Liver (tissue), 9 donors: ENCODE results near the gene FNDC7. TPM values are rescaled to one million over a fixed set of nuclear protein-coding genes. Genes with fewer than 3 reads are reported as not detected.

Experiments used
- DNase-seq: peaks from one replicate; pipeline ENCODE4 v3.0.0-alpha.2; 2017; ENCODE audit warnings: low spot score
- H3K27ac ChIP-seq, 2 donors: one replicate each; pipeline ENCODE4 v1.7.0; 2013; ENCODE audit warnings: inconsistent platforms in 2 of 2, low read length in 2 of 2, control low read depth in 1 of 2, low read depth in 1 of 2, mild to moderate bottlenecking in 1 of 2
- H3K27me3 ChIP-seq, 4 donors: one replicate each; pipeline versions ENCODE4 v1.6.1 to v1.7.0; 2013; ENCODE audit warnings: low read length in 3 of 4, inconsistent platforms in 1 of 4, mild to moderate bottlenecking in 1 of 4, moderate library complexity in 1 of 4; ENCODE audit not compliant: control insufficient read depth in 4 of 4, insufficient read depth in 4 of 4
- H3K36me3 ChIP-seq, 4 donors: one replicate each; pipeline versions ENCODE4 v1.6.1 to v1.7.0; 2013; ENCODE audit warnings: low read length in 3 of 4, mild to moderate bottlenecking in 3 of 4, low read depth in 1 of 4, moderate library complexity in 1 of 4; ENCODE audit not compliant: control insufficient read depth in 4 of 4, insufficient read depth in 3 of 4
- H3K4me1 ChIP-seq, 4 donors: one replicate each; pipeline versions ENCODE4 v1.6.1 to v1.7.0; 2013; ENCODE audit warnings: low read length in 3 of 4, mild to moderate bottlenecking in 3 of 4, moderate library complexity in 1 of 4; ENCODE audit not compliant: control insufficient read depth in 4 of 4, insufficient read depth in 4 of 4
- H3K4me3 ChIP-seq, 3 donors: one replicate each; pipeline versions ENCODE4 v1.6.1 to v1.7.0; 2013; ENCODE audit warnings: low read length in 3 of 3, control low read depth in 1 of 3, low read depth in 1 of 3, mild to moderate bottlenecking in 1 of 3
- H3K9ac ChIP-seq, 2 donors: one replicate each; pipeline ENCODE4 v1.7.0; 2013; ENCODE audit warnings: low read length in 2 of 2, mild to moderate bottlenecking in 2 of 2, moderate library complexity in 2 of 2, control low read depth in 1 of 2, low read depth in 1 of 2
- H3K9me3 ChIP-seq, 4 donors: one replicate each; pipeline versions ENCODE4 v1.6.1 to v1.7.0; 2013; ENCODE audit warnings: low read length in 3 of 4; ENCODE audit not compliant: control insufficient read depth in 4 of 4
- EGR1 ChIP-seq, 2 donors: IDR thresholded peaks; 2 replicates each; pipeline ENCODE4 v1.6.1; 2016 to 2018; ENCODE audit warnings: antibody characterized with exemption in 2 of 2, low read depth in 2 of 2
- FOXA1 ChIP-seq: IDR thresholded peaks from 2 replicates; pipeline ENCODE4 v1.6.1; 2016; ENCODE audit warnings: antibody characterized with exemption
- FOXA2 ChIP-seq: IDR thresholded peaks from 2 replicates; pipeline ENCODE4 v1.6.1; 2016; ENCODE audit warnings: antibody characterized with exemption
- NR2F2 ChIP-seq: IDR thresholded peaks from 2 replicates; pipeline ENCODE4 v1.6.1; 2016; ENCODE audit warnings: antibody characterized with exemption
- RXRA ChIP-seq, 2 donors: IDR thresholded peaks; 2 replicates each; pipeline ENCODE4 v1.6.1; 2017 to 2018; ENCODE audit warnings: antibody characterized with exemption in 2 of 2, mild to moderate bottlenecking in 1 of 2
- SP1 ChIP-seq: IDR thresholded peaks from 2 replicates; pipeline ENCODE4 v1.6.1; 2018; ENCODE audit warnings: antibody characterized with exemption, mild to moderate bottlenecking
- TAF1 ChIP-seq: conservative IDR thresholded peaks from 2 replicates; pipeline ENCODE4 v1.6.1; 2016; ENCODE audit warnings: antibody characterized with exemption, mild to moderate bottlenecking
- YY1 ChIP-seq: IDR thresholded peaks from 2 replicates; pipeline ENCODE4 v1.6.1; 2016; ENCODE audit warnings: antibody characterized with exemption, mild to moderate bottlenecking
- WGBS: extraction: QIAGEN DNeasy Blood & Tissue Kit; methylation state at CpG from one replicate; pipeline ENCODE4 v1.1.7; 2013; 5-methylcytosine and 5-hydroxymethylcytosine counted together
- polyA plus RNA-seq, 2 donors: library from polyadenylated mRNA; stranded (reverse) in 1 of 2; unstranded in 1 of 2; fragments of 200-250 nt in 1 of 2; fragments of >200 nt in 1 of 2; fragmentation: Nextera tagmentation in 1 of 2; extraction: Ambion mirVana in 1 of 2; gene quantifications; one replicate each; pipeline versions ENCODE4 v1.2.1 to v1.2.3, GENCODE V29; 2013 to 2015
- total RNA-seq, 2 donors: library from RNA; depleted of rRNA; stranded (reverse); fragments of >200 nt; gene quantifications; one replicate each; pipeline ENCODE4 v1.2.3, GENCODE V29; 2014
- TF ChIP-seq, protein P1 (sequence below): IDR thresholded peaks from 2 replicates; pipeline ENCODE4 v1.6.1; 2016; ENCODE audit warnings: antibody characterized with exemption
- TF ChIP-seq, protein P2 (sequence below): IDR thresholded peaks from 2 replicates; pipeline ENCODE4 v1.6.1; 2016; ENCODE audit warnings: antibody characterized with exemption
- TF ChIP-seq, protein P3 (sequence below): IDR thresholded peaks from 2 replicates; pipeline ENCODE4 v1.6.1; 2016; ENCODE audit warnings: antibody characterized with exemption
- donor health status: healthy.
- donor health status: healthy.
- donor health status: healthy.
- donor health status: healthy.
- donor health status: healthy.

Gene FNDC7, protein sequence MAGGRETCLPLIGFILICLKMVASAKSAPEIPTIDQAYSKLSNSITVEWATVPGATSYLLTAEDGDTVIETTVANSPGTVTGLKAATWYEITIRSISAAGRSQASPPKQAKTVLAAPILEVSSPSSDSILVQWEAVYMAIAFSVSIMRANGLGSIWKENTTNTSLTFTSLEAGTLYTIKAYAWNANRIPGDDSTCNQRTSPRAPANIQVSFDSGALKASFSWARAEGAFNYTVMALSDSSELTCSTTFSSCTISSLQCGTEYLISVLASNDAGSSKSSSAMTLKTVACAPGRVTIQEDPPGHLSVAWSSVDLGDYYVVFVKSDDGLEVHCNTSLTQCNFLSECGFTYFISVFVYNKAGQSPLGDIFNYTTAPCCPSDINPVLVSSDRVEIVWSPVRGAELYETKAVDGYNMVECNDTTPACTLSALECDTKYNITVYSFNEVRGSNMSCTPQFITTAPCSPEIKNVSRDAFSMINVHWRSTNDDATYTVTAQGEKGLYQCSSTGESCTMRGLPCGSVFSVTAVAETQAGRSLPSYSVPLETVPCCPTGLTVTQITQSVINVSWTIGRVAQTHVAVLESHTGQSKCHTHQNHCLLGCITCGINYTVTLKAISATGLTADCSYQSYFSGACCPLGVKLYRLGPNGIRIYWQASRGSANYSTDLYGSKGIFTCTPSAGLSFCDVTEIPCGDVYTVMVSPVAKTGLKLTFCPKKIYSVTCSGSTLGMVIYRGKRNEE
- total RNA-seq (not detected), polyA plus RNA-seq (not detected)

DNA sequence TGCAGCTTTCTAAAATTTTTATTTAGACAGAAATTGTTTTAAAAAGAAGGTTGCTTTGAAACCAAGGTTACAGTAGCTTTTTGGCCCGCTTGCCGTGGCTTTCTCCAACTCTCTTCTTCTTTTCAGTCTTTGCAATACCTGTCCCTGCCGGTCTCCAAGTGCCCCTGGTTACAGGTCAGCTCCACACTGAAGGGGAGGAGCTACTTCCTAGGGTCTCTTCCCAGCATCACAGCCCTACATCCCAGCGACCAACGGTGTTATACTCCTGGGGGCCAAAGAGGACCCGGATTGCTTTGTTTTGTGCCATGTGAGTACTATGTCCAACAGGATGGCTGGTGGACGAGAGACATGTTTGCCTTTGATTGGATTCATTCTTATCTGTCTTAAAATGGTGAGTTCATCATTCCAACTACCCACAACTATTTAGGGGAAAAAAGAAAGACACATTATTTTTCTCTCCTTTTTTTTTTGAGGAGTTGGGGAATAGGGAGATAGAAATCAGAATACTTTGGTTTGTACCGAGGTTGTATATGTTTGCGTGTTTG lies at the start of gene FNDC7:
FNDC7 (plus strand) TSS at position 303 of the 545 bp plus-strand sequence; CDS start at position 329, 26 bp downstream.
- 51% methylated on average over 9 of the region's 9 CpGs for WGBS
- TF ChIP-seq FOXA1 (no peak), TAF1 (no peak), FOXA2 (no peak), EGR1 (IDR thresholded peaks at IDR 0.05; ENCODE audit: low read depth in 2 of 2) (no peak), NR2F2 (no peak), SP1 (no peak)
- TF ChIP-seq, protein P1, sequence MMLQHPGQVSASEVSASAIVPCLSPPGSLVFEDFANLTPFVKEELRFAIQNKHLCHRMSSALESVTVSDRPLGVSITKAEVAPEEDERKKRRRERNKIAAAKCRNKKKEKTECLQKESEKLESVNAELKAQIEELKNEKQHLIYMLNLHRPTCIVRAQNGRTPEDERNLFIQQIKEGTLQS, result no peak

DNA sequence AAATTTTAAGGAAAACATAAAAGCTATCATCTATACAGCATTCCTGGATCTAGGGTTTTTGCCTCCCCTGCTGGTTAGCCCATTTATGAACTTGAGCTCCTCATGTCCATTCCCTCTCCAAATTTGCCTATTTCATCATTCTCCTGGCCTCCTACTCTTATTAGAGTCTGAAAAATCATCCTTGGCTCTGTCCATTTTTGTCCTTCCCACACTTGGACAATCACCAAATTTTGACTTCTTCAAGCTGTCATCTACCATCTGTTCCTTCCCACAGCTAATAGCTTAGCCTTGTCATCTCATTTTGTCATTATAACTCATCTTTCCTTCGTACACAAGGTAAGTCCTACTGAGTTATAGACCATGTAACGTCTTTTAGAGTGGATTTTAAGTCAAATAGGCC lies 49.6 kb upstream of the FNDC7 start:
- no peak for DNase-seq
- WGBS, result 93% methylated on average over 2 of the region's 2 CpGs
- no peak overlapping the region for H3K27ac ChIP-seq

More for the DNA sequence above, at the start of gene FNDC7:
- DNase-seq, result no peak
- no peaks in the 10 kb centered on the region for H3K27me3 ChIP-seq
- H3K4me1 ChIP-seq, result no peaks in the 10 kb centered on the region
- no peak within 1 kb of the TSS for H3K4me3 ChIP-seq
- H3K9ac ChIP-seq, result no peak within 1 kb of the TSS
- no peaks in the 10 kb centered on the region for H3K36me3 ChIP-seq
- H3K9me3 ChIP-seq, result no peaks in the 10 kb centered on the region
- no peak within 1 kb of the TSS for H3K27ac ChIP-seq

DNA sequence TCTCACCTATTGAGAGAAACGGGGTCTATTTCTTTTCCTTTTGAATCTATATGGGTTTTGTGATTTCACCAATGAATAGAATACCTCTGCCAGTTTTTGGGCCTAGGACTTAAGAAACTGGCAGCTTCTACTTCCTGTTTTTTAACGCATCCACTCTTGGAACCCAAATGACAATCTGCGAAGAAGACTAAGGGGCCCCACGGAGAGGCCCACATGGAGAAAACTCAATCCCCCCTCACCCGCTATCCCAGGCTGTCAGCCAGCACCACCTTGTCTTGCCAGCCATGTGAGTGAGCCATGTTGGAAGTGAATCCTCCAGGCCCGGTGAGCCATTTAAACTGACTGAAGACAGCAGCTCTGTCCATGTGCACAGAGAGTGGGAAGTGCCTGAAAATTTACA lies 48.2 kb upstream of the FNDC7 start:
- no peaks in the 10 kb centered on the region for H3K36me3 ChIP-seq
- no peak for TF ChIP-seq RXRA (IDR thresholded peaks at IDR 0.05)
- no peak overlapping the region for H3K9ac ChIP-seq
- H3K27ac ChIP-seq, result no peak overlapping the region
- no peaks in the 10 kb centered on the region for H3K27me3 ChIP-seq
- DNase-seq, result no peak
- peaks cover 0 to 7% (median under 1%) of the 10 kb centered on the region in 4 donors for H3K4me1 ChIP-seq
- WGBS, result 84% methylated on average over 6 of the region's 6 CpGs
- H3K4me3 ChIP-seq, result no peak overlapping the region
- H3K9me3 ChIP-seq, result peaks cover 0 to 2% (median 0%) of the 10 kb centered on the region in 4 donors

More for the DNA sequence above, 49.6 kb upstream of the FNDC7 start:
- peaks cover 0 to 7% (median under 1%) of the 10 kb centered on the region in 4 donors for H3K4me1 ChIP-seq
- TF ChIP-seq YY1 (no peak), EGR1 (IDR thresholded peaks at IDR 0.05; ENCODE audit: low read depth in 2 of 2) (no peak), FOXA2 (no peak), FOXA1 (no peak)
- TF ChIP-seq, protein P2, sequence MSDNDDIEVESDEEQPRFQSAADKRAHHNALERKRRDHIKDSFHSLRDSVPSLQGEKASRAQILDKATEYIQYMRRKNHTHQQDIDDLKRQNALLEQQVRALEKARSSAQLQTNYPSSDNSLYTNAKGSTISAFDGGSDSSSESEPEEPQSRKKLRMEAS, result no peak
- TF ChIP-seq, protein P3, sequence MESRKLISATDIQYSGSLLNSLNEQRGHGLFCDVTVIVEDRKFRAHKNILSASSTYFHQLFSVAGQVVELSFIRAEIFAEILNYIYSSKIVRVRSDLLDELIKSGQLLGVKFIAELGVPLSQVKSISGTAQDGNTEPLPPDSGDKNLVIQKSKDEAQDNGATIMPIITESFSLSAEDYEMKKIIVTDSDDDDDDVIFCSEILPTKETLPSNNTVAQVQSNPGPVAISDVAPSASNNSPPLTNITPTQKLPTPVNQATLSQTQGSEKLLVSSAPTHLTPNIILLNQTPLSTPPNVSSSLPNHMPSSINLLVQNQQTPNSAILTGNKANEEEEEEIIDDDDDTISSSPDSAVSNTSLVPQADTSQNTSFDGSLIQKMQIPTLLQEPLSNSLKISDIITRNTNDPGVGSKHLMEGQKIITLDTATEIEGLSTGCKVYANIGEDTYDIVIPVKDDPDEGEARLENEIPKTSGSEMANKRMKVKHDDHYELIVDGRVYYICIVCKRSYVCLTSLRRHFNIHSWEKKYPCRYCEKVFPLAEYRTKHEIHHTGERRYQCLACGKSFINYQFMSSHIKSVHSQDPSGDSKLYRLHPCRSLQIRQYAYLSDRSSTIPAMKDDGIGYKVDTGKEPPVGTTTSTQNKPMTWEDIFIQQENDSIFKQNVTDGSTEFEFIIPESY, result no peak
- H3K4me3 ChIP-seq, result no peak overlapping the region
- no peaks in the 10 kb centered on the region for H3K27me3 ChIP-seq
- no peaks in the 10 kb centered on the region for H3K36me3 ChIP-seq
- H3K9ac ChIP-seq, result no peak overlapping the region
- peaks cover 0 to 2% (median 0%) of the 10 kb centered on the region in 4 donors for H3K9me3 ChIP-seq
